ENCODE data around the gene TMEM167B. TPM values are rescaled to one million over a fixed set of nuclear protein-coding genes. Genes with fewer than 3 reads are reported as not detected.

TMEM167B gene
- total and polyA plus RNA-seq, 3 donors from 2014 or later = 34.6 to 47.0 (median 37.3) TPM

- intact Hi-C loops (cut with DNase I; ENCODE audit: low total_unique reads) = no loop called here
- Histone ChIP-seq H3K4me1 (peaks cover 8% of the 10 kb centered on the region), H3K4me3 (no peak overlapping the region), H3K27ac (peak overlapping the region in 1 of 2 donors; percentile 81), H3K27me3 (no peaks in the 10 kb centered on the region), H3K36me3 (ENCODE audit: low read depth, missing control alignments) (no peaks in the 10 kb centered on the region), H3K9me3 (no peaks in the 10 kb centered on the region)
- no peak for TF ChIP-seq POLR2A (IDR thresholded peaks at IDR 0.05)
- no peak for TF ChIP-seq CTCF (IDR thresholded peaks at IDR 0.05)
- DNase-seq = no peak
- 83 to 88% methylated on average over 2 of the region's 2 CpGs for WGBS, 2 donors
Measured at GRCh38 chr1:109079240-109079622, 11.3 kb upstream of the TMEM167B start.

GRCh38 chr1:109080441-109081082 lies 10.0 kb upstream of the TMEM167B start:
- intact Hi-C loops (cut with DNase I; ENCODE audit: low total_unique reads) = no loop called here
- no peak for DNase-seq
- H3K27ac ChIP-seq = peak overlapping the region; percentile 81
- no peaks in the 10 kb centered on the region for H3K9me3 ChIP-seq
- no peak overlapping the region for H3K4me3 ChIP-seq
- 75 to 78% methylated on average over 5 of the region's 5 CpGs for WGBS, 2 donors
- H3K27me3 ChIP-seq = no peaks in the 10 kb centered on the region
- no peaks in the 10 kb centered on the region for H3K36me3 ChIP-seq (ENCODE audit: low read depth, missing control alignments)
- TF ChIP-seq CTCF (IDR thresholded peaks at IDR 0.05) = no peak
- no peak for TF ChIP-seq POLR2A (IDR thresholded peaks at IDR 0.05)
- peaks cover 3% of the 10 kb centered on the region for H3K4me1 ChIP-seq

GRCh38 chr1:109083501-109083900 lies 7.1 kb upstream of the TMEM167B start:
- TF ChIP-seq CTCF (IDR thresholded peaks at IDR 0.05) (no peak), POLR2A (IDR thresholded peaks at IDR 0.05) (no peak)

GRCh38 chr1:109083923-109084322 lies 6.6 kb upstream of the TMEM167B start:
- Histone ChIP-seq H3K36me3 (ENCODE audit: low read depth, missing control alignments) (no peaks in the 10 kb centered on the region), H3K4me3 (no peak overlapping the region), H3K4me1 (peaks cover 3% of the 10 kb centered on the region), H3K27ac (no peak overlapping the region), H3K9me3 (no peaks in the 10 kb centered on the region), H3K27me3 (no peaks in the 10 kb centered on the region)
- no peak for DNase-seq
- TF ChIP-seq POLR2A (IDR thresholded peaks at IDR 0.05) = no peak
- TF ChIP-seq CTCF (IDR thresholded peaks at IDR 0.05) = no peak
- intact Hi-C loops (cut with DNase I; ENCODE audit: low total_unique reads) = no loop called here
- WGBS, 2 donors = 29 to 75% methylated on average over 1 of the region's 1 CpG

More at GRCh38 chr1:109083501-109083900, 7.1 kb upstream of the TMEM167B start:
- intact Hi-C loops (cut with DNase I; ENCODE audit: low total_unique reads) = no loop called here
- WGBS, 2 donors = 84 to 85% methylated on average over 3 of the region's 3 CpGs
- H3K27me3 ChIP-seq = no peaks in the 10 kb centered on the region
- H3K9me3 ChIP-seq = no peaks in the 10 kb centered on the region
- no peak overlapping the region for H3K27ac ChIP-seq
- peaks cover 3% of the 10 kb centered on the region for H3K4me1 ChIP-seq
- H3K36me3 ChIP-seq (ENCODE audit: low read depth, missing control alignments) = no peaks in the 10 kb centered on the region
- H3K4me3 ChIP-seq = no peak overlapping the region
- no peak for DNase-seq

Data from testis (tissue), 3 donors.